Liver (tissue), 9 donors: ENCODE measurements around the gene HSPG2. TPM values are rescaled to one million over a fixed set of nuclear protein-coding genes. Genes with fewer than 3 reads are reported as not detected.
"Not testable (repeated sequence)": the region's sequence is repeated elsewhere in the genome, so short reads cannot be mapped to it uniquely, and the experiment has no call there.

Experiments
- DNase-seq: peaks from one replicate; pipeline ENCODE4 v3.0.0-alpha.2; 2017; ENCODE audit warnings: low spot score
- H3K27ac ChIP-seq, 2 donors: one replicate each; pipeline ENCODE4 v1.7.0; 2013; ENCODE audit warnings: inconsistent platforms in 2 of 2, low read length in 2 of 2, control low read depth in 1 of 2, low read depth in 1 of 2, mild to moderate bottlenecking in 1 of 2
- H3K27me3 ChIP-seq, 4 donors: one replicate each; pipeline versions ENCODE4 v1.6.1 to v1.7.0; 2013; ENCODE audit warnings: low read length in 3 of 4, inconsistent platforms in 1 of 4, mild to moderate bottlenecking in 1 of 4, moderate library complexity in 1 of 4; ENCODE audit not compliant: control insufficient read depth in 4 of 4, insufficient read depth in 4 of 4
- H3K36me3 ChIP-seq, 4 donors: one replicate each; pipeline versions ENCODE4 v1.6.1 to v1.7.0; 2013; ENCODE audit warnings: low read length in 3 of 4, mild to moderate bottlenecking in 3 of 4, low read depth in 1 of 4, moderate library complexity in 1 of 4; ENCODE audit not compliant: control insufficient read depth in 4 of 4, insufficient read depth in 3 of 4
- H3K4me1 ChIP-seq, 4 donors: one replicate each; pipeline versions ENCODE4 v1.6.1 to v1.7.0; 2013; ENCODE audit warnings: low read length in 3 of 4, mild to moderate bottlenecking in 3 of 4, moderate library complexity in 1 of 4; ENCODE audit not compliant: control insufficient read depth in 4 of 4, insufficient read depth in 4 of 4
- H3K4me3 ChIP-seq, 3 donors: one replicate each; pipeline versions ENCODE4 v1.6.1 to v1.7.0; 2013; ENCODE audit warnings: low read length in 3 of 3, control low read depth in 1 of 3, low read depth in 1 of 3, mild to moderate bottlenecking in 1 of 3
- H3K9ac ChIP-seq, 2 donors: one replicate each; pipeline ENCODE4 v1.7.0; 2013; ENCODE audit warnings: low read length in 2 of 2, mild to moderate bottlenecking in 2 of 2, moderate library complexity in 2 of 2, control low read depth in 1 of 2, low read depth in 1 of 2
- H3K9me3 ChIP-seq, 4 donors: one replicate each; pipeline versions ENCODE4 v1.6.1 to v1.7.0; 2013; ENCODE audit warnings: low read length in 3 of 4; ENCODE audit not compliant: control insufficient read depth in 4 of 4
- ATF3 ChIP-seq: IDR thresholded peaks from 2 replicates; pipeline ENCODE4 v1.6.1; 2016; ENCODE audit warnings: antibody characterized with exemption
- EGR1 ChIP-seq, 2 donors: IDR thresholded peaks; 2 replicates each; pipeline ENCODE4 v1.6.1; 2016 to 2018; ENCODE audit warnings: antibody characterized with exemption in 2 of 2, low read depth in 2 of 2
- FOXA2 ChIP-seq: IDR thresholded peaks from 2 replicates; pipeline ENCODE4 v1.6.1; 2016; ENCODE audit warnings: antibody characterized with exemption
- GABPA ChIP-seq, 2 donors: IDR thresholded peaks in 1 of 2; conservative IDR thresholded peaks in 1 of 2; 2 replicates each; pipeline ENCODE4 v1.6.1; 2016; ENCODE audit warnings: antibody characterized with exemption in 2 of 2, mild to moderate bottlenecking in 1 of 2, moderate library complexity in 1 of 2
- HNF4A ChIP-seq, 2 donors: conservative IDR thresholded peaks; 2 replicates each; pipeline ENCODE4 v1.6.1; 2016; ENCODE audit warnings: antibody characterized with exemption in 2 of 2, mild to moderate bottlenecking in 2 of 2
- HNF4G ChIP-seq: IDR thresholded peaks from 2 replicates; pipeline ENCODE4 v1.6.1; 2016; ENCODE audit warnings: antibody characterized with exemption
- JUND ChIP-seq, 2 donors: IDR thresholded peaks; 2 replicates each; pipeline ENCODE4 v1.6.1; 2016; ENCODE audit warnings: antibody characterized with exemption in 2 of 2
- MAX ChIP-seq: IDR thresholded peaks from 2 replicates; pipeline ENCODE4 v1.6.1; 2016; ENCODE audit warnings: antibody characterized with exemption
- NR2F2 ChIP-seq: IDR thresholded peaks from 2 replicates; pipeline ENCODE4 v1.6.1; 2016; ENCODE audit warnings: antibody characterized with exemption
- RAD21 ChIP-seq, 2 donors: IDR thresholded peaks; 2 replicates each; pipeline ENCODE4 v1.6.1; 2016; ENCODE audit warnings: antibody characterized with exemption in 2 of 2, mild to moderate bottlenecking in 2 of 2
- REST ChIP-seq: IDR thresholded peaks from 2 replicates; pipeline ENCODE4 v1.6.1; 2016; ENCODE audit warnings: antibody characterized with exemption, mild to moderate bottlenecking
- RXRA ChIP-seq, 2 donors: IDR thresholded peaks; 2 replicates each; pipeline ENCODE4 v1.6.1; 2017 to 2018; ENCODE audit warnings: antibody characterized with exemption in 2 of 2, mild to moderate bottlenecking in 1 of 2
- SP1 ChIP-seq: IDR thresholded peaks from 2 replicates; pipeline ENCODE4 v1.6.1; 2018; ENCODE audit warnings: antibody characterized with exemption, mild to moderate bottlenecking
- TAF1 ChIP-seq: conservative IDR thresholded peaks from 2 replicates; pipeline ENCODE4 v1.6.1; 2016; ENCODE audit warnings: antibody characterized with exemption, mild to moderate bottlenecking
- ZBTB33 ChIP-seq: IDR thresholded peaks from 2 replicates; pipeline ENCODE4 v1.6.1; 2016; ENCODE audit warnings: antibody characterized with exemption
- WGBS: extraction: QIAGEN DNeasy Blood & Tissue Kit; methylation state at CpG from one replicate; pipeline ENCODE4 v1.1.7; 2013; 5-methylcytosine and 5-hydroxymethylcytosine counted together
- polyA plus RNA-seq, 2 donors: library from polyadenylated mRNA; stranded (reverse) in 1 of 2; unstranded in 1 of 2; fragments of 200-250 nt in 1 of 2; fragments of >200 nt in 1 of 2; fragmentation: Nextera tagmentation in 1 of 2; extraction: Ambion mirVana in 1 of 2; gene quantifications; one replicate each; pipeline versions ENCODE4 v1.2.1 to v1.2.3, GENCODE V29; 2013 to 2015
- total RNA-seq, 2 donors: library from RNA; depleted of rRNA; stranded (reverse); fragments of >200 nt; gene quantifications; one replicate each; pipeline ENCODE4 v1.2.3, GENCODE V29; 2014
- donor health status: healthy.
- donor health status: healthy.
- donor health status: healthy.
- donor health status: healthy.
- donor health status: healthy.

Gene HSPG2
- total and polyA plus RNA-seq, 4 donors, result 5.6 to 43.9 (median 23.9) TPM

DNA sequence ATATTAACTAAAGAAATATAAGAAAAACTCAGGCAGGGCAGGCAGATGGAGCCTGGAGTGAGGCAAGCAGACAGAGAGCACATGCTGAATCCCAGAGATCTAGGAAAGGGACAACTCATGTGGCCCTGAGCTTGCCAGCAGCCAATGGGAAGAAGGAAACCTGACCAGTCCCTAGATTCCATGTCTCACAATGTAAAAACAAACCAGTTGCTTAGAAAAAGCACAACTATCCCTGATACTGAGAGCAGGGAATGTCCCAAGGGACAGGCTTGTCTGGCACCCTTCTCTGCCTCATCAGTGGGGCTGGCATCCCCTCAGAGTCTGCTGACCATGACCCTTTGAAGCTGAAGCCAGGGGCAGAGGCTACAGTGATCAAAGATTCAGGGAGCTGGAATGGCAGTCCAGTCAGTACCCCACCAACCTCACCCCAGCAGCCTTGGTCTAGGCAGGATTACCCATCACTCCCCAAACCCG, 27.8 kb downstream of the HSPG2 start:
- no peak overlapping the region for H3K9ac ChIP-seq
- H3K36me3 ChIP-seq, result no peaks in the 10 kb centered on the region
- WGBS, result 69% methylated on average over 1 of the region's 1 CpG
- no peaks in the 10 kb centered on the region for H3K9me3 ChIP-seq
- no peaks in the 10 kb centered on the region for H3K27me3 ChIP-seq
- TF ChIP-seq NR2F2 (no peak), REST (no peak), SP1 (no peak), ZBTB33 (no peak), JUND (IDR thresholded peaks at IDR 0.05) (no peak), FOXA2 (no peak), TAF1 (no peak), HNF4G (no peak), GABPA (IDR thresholded peaks at IDR 0.05 in 1 of 2, conservative IDR thresholded peaks at IDR 0.05 in 1 of 2) (no peak), RXRA (IDR thresholded peaks at IDR 0.05) (no peak), MAX (no peak), EGR1 (IDR thresholded peaks at IDR 0.05; ENCODE audit: low read depth in 2 of 2) (no peak), HNF4A (conservative IDR thresholded peaks at IDR 0.05) (no peak), RAD21 (IDR thresholded peaks at IDR 0.05) (no peak), ATF3 (no peak)
- peak overlapping the region in 1 of 2 donors; percentile 34 for H3K27ac ChIP-seq
- peaks cover 0 to 5% (median under 1%) of the 10 kb centered on the region in 4 donors for H3K4me1 ChIP-seq
- DNase-seq, result no peak
- H3K4me3 ChIP-seq, result no peak overlapping the region

DNA sequence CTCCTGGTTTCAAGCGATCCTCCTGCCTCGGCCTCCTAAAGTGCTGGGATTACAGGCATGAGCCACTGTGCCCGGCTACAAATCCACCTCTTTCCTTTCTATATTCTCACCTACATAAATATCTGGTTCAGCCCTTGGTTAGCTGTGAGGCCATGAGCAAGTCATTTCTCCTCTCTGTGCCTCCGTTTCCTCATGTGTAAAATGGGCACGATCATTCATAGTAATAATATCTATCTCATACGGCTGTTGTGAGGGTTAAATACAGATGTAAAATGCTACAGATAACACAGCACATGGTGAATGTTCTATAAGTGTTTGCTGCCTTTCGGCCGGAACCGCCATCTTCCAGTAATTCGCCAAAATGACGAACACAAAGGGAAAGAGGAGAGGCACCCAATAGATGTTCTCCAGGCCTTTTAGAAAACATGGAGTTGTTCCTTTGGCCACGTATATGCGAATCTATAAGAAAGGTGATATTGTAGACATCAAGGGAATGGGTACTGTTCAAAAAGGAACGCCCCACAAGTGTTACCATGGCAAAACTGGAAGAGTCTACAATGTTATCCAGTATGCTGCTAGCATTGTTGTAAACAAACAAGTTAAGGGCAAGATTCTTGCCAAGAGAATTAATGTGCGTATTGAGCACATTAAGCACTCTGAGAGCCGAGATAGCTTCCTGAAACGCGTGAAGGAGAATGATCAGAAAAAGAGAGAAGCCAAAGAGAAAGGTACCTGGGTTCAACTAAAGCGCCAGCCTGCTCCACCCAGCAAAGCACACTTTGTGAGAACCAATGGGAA, 29.2 kb downstream of the HSPG2 start:
- not testable (repeated sequence) for H3K9ac ChIP-seq, DNase-seq, H3K27ac ChIP-seq, H3K4me3 ChIP-seq, H3K36me3 ChIP-seq, H3K4me1 ChIP-seq, H3K27me3 ChIP-seq, H3K9me3 ChIP-seq
- 84% methylated on average over 19 of the region's 19 CpGs for WGBS
